ENCODE measurements around the gene ATXN3. TPM values are rescaled to one million over a fixed set of nuclear protein-coding genes. Genes with fewer than 3 reads are reported as not detected.
"Not testable (repeated sequence)": the region's sequence is repeated elsewhere in the genome, so short reads cannot be mapped to it uniquely, and the experiment has no call there.

Gene ATXN3
- total RNA-seq, 1 donor from 2014 or later: 16.6 TPM

DNA sequence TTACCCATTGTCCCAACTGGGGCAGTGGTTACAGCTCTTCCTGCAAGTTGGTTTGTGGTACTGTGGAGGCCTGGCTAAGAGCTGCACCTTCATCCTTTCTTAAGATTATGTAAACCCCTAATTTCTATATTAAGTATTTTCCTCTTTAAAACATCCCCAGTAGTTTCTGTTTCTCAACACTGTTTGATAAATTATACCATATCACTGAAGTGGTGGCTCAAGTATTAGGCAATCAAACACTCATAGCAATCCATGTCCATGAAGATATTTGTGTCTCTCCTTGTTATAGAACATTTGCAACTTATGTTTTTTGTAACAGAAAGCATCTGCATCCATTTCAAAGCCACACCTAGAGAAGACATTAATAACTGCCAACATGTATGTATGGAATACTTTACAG lies 31.8 kb downstream of the ATXN3 start:
- DNase-seq (ENCODE audit: extremely low read depth, low read depth, low spot score): no peak

DNA sequence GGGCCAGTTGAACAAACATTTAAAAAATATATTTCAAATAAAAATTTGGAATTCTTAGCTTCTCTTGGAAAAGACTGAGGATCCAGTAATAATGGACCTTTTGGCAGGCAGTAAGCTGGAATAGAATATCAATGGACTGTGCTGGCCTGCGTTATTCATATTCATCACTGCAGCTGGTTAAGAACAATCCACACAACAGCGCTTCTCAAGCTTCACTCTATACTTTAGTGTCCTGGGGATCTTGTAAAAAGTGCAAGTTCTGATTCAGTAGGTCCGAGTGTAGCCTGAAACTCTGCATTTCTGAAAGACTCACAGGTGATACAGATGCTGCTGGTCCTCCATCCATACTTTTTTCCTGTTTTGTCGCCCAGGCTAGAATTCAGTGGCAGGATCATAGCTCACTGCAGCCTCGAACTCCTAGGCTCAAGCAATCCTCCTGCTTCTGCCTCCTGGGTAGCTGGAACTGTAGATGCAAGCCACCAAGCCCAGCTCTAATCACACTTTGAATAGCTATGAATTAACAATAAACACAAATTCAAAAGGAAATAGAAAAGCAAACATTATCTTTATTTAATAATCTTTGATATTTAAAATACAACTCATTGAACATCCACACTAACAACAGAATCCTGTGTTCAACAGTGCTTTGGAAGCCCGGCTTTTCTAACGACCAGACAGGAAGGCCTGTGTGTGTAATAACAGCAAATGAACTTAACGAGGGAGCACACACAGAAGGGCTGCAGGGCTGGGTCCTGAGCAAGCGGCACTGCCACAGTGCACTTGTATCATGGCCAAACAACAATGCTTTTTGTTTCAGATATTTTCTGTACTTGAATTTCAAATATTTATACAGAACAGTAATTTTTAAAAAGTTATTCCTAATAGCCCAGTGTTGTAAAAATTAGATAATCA lies 48.1 kb downstream of the ATXN3 start:
- no peak for DNase-seq (ENCODE audit: extremely low read depth, low read depth, low spot score)

DNA sequence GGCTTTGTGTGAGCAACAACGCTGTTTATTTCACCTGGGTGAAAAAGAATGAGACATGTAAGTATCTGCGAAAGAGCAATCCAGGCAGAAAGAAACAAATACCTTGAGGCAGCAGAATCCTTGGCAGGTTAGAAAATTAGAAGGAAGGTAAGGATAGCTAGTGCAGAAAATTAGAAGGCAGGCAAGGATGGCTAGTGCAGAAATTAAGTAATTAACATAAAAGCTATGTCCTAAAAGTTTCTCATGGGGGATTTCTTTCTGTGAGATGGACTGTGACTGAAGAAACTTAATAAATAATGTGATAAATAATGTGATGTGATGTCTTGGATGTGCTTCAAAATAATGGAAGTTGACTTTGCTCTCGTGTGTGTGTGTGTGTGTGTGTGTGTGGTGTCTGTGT lies 56.6 kb downstream of the ATXN3 start:
- DNase-seq (ENCODE audit: extremely low read depth, low read depth, low spot score): no peak

DNA sequence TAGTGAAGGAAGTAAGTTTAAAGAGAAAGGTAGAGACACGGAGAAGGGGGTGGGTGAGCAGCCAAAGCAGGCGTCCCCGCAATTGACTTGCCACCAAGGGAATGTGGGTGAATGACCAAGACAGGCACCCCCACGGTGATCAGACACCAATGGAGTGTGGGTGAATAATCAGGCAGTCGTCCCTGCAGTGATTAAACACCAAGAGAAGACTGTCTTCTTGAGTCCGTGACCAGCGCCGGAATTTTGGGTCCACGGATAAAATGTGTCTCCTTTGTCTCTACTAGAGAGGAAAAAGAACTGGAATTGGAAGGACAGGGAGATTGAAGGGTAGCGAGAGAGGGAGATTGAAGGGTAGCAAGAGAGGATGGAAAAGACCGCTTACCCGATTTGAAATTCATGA lies 57.2 kb downstream of the ATXN3 start:
- not testable (repeated sequence) for DNase-seq (ENCODE audit: extremely low read depth, low read depth, low spot score)

DNA sequence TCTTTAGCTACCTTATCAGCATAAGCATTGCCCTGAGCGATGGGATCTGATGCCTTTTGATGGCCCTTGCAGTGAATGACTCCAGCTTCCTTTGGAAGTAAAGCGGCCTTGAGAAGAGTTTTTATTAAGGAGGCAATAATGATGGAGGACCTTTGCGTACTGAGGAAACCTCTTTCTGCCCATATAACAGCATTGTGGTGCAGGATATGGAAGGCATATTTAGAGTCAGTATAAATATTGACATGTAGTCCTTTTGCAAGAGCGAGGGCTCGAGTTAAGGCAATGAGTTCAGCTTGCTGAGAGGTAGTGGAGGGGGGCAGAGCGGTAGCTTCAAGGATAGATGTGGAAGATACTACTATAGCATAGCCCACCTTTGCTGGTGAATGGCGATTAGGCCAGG lies 60.5 kb downstream of the ATXN3 start:
- not testable (repeated sequence) for DNase-seq (ENCODE audit: extremely low read depth, low read depth, low spot score)

DNA sequence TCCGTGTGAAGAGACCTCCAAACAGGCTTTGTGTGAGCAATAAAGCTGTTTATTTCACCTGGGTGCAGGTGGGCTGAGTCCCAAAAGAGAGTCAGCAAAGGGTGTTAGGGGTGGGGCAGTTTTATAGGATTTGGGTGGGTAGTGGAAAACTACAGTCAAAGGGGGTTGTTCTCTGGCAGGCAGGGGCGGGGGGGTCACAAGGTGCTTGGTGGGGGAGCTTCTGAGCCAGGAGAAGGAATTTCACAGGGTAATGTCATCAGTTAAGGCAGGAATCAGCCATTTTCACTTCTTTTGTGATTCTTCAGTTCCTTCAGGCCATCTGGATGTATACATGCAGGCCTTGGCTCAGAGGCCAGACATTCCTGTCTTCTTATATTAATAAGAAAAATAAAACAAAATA lies 64.6 kb downstream of the ATXN3 start:
- DNase-seq (ENCODE audit: extremely low read depth, low read depth, low spot score): not testable (repeated sequence)

DNA sequence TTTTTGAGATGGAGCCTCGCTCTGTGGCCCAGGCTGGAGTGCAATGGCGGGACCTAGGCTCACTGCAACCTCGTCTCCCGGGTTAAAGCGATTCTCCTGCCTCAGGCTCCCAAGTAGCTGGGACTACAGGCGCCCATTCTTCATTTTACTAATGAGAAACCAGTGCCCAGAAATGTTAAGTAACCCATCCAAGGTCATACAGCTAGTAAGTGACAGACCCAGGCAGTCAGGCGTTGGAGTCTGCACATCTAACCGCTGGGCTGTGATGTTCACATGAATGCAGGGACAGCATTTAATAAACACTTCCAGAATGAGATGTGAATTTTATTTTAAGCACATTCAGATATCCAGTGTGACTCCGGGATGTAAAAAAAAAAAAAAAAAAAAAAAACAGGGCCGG lies 65.2 kb downstream of the ATXN3 start:
- no peak for DNase-seq (ENCODE audit: extremely low read depth, low read depth, low spot score)

DNA sequence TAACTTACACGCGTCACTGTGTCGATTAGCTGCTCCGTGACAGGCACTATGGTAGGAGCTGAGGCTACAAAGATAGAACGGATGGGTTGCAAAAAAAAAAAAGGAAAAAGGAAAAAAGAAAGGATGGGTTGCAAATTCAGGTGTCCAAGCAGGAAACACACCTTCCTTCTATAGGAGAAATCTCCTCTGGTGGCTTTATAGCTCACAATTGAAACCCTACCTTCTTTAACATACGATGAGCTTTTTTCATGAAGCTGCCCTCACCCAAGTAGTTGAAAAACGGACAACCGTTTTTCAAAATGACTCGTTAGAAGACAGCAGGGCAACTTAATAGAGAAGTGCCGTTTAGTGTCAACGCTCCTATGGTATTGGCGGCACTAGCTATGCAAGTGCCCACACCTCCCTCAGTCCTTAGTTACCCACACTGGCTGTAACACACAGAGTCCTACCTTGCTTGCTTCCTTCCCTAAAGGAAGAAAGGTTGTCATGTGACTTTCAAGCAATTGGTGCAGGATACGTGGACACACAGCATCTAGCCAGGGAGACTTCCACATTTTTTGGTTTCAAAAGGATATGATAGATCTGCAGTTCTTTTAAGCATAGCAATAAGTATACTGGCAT lies 65.8 kb downstream of the ATXN3 start:
- no peak for DNase-seq (ENCODE audit: extremely low read depth, low read depth, low spot score)

DNA sequence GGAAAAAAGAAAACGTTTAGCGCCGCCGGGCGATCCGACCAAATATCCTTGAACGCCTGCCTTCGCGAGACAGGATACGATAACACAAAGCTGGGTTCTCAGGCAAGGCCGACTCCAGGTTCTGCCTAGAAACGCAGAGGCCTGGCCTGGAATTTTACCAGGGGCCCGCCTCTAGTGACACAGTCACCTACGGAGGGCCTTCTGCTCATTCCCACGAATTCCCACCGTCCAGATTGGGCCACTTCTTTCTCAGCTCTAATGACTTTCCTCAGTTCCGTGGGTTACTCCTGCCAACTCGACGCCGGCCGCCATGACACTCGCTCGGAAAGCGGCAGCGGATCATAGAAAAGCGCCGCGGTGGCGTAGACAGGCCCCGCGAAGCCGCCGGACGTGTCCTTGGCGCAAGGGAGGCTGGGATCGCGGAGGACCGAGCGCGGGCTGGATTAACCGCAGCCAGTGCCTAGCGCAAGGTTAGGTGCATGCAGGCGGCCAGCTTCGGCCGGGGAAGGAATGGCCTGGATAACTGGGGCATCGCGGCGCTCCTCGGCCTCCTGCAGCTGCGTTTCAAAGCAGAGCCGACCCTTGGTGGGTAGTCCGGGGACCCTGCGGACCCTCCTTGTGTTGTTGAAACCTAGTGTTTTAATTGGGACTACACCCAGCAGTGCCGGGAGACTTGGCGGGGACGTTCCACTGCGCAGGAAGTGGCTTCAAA lies 66.5 kb downstream of the ATXN3 start, which contains the start of gene TRIP11:
TSS of gene TRIP11 (minus strand) at position 341 of the 712 bp plus-strand sequence. CDS start 374 bp downstream, outside the sequence.
- DNase-seq (ENCODE audit: extremely low read depth, low read depth, low spot score): peak; percentile 48

DNA sequence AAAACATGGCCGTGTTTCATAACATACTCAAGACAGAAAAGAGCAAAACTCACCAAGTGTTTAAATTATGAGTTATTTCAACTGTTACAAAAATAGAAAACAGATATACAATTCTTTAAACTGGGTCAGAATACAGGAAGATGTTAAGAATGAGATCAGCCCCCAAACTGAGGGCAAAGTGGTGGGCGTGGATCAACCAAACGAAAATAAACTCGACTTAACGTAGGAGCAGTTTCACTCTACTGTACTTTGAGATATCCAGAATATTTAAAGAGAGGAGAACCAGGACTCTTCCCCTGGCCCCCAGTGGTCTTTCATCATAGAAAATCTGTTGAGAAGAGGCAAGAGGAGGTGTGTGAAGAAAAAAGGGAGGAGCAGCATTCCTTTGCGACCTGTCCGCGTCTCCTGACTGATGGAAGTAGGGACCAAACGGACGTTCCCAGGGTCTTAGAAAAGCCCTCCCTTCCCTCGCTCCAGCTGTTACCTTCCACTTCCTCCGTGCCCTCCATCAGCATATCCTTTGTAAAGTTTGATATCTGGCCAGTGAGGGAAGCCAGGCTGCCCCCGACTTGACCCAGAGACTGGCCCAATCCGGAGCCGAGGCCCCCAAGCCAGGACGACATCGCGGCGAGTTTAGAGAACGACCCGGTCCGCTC lies 67.2 kb downstream of the ATXN3 start:
- peak; percentile 36 for DNase-seq (ENCODE audit: extremely low read depth, low read depth, low spot score)

DNA sequence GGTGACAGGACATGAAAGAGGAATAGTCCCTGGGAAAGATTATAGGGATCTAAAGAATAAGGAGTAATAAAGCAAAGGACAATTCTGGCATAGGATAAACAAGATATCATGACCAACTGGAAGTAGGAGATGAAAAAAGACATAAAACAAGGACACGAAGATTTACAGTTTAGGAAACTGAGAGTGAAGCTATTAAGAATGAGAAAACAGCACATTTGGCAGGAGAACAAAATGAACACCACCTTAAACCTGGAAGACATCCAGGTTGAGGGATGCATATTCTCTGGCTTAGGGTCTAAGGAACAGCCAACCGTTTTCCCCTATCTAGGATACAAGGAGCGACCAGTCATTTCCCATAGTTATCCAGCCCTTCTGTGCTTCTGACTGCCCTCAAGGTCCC lies 68.4 kb downstream of the ATXN3 start:
- DNase-seq (ENCODE audit: extremely low read depth, low read depth, low spot score): no peak

DNA sequence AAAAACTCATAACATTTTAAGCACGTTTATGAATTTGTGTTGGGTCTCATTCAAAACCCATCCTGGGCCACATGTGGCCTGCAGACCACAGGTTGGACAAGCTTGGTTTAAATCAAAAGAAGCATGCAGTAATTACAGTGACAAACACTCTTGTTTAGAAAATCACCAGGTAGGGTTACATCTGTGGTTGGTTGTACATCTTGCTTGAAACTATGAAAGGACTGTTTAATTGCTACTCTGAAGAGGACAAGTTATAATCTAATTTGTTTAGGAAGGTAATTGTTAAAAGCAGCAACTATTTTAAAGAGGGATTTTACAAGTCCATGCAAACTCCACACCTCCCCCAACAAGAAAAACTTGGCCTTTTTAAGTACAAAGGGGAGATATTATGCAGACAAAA lies 70.5 kb downstream of the ATXN3 start:
- no peak for DNase-seq (ENCODE audit: extremely low read depth, low read depth, low spot score)

DNA sequence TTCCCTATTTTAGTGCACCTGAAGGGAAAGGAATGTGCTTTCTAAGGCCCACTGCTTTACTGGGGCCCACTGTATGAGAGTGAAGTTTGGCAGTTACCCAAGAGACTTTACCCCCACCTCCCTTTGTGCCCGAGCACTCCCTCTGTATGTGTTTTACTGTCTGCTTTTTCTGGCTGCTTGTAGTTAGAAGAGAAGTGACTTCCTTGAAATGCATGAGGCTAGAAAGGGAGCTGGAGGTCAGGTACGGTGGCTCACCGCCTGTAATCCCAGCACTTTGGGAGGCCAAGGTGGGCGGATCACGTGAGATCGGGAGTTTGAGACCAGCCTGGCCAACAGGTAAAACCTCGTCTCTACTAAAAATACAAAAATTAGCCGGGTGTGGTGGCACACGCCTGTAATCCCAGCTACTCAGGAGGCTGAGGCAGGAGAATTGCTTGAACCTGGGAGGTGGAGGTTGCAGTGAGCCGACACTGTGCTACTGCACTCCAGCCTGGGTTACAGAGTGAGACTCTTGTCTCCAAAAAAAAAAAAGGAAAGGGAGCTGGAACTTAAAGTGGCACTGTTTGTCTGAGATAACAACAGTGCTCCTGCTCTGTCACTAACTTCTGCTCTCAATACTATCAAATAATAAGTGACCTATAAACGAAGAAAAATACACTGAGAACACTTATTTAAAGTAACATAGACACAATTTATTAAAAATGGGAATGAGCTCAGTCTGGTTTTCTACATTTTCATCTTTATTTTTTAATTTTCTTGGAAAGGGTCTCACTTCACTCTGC lies 72.3 kb downstream of the ATXN3 start:
- no peak for DNase-seq (ENCODE audit: extremely low read depth, low read depth, low spot score)

DNA sequence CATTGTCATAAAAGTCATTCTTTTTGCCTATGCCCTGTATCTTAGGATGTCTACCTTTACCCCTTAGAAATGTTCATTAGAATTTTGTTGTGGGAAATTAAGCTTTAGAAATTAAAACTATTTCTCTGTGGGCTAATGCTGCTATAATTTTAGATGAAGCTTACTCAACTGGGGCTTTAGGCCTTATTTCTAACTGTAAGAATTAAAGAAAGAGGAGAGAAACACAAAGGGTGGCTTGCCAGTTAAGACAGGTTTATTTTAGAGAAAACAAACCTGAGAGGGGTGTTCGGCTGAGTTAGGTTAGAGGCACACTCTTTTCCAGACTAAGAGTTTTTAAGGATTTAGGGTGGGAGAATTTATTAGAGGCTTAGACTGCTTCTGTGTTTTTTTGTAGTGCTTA lies 72.9 kb downstream of the ATXN3 start:
- no peak for DNase-seq (ENCODE audit: extremely low read depth, low read depth, low spot score)

DNA sequence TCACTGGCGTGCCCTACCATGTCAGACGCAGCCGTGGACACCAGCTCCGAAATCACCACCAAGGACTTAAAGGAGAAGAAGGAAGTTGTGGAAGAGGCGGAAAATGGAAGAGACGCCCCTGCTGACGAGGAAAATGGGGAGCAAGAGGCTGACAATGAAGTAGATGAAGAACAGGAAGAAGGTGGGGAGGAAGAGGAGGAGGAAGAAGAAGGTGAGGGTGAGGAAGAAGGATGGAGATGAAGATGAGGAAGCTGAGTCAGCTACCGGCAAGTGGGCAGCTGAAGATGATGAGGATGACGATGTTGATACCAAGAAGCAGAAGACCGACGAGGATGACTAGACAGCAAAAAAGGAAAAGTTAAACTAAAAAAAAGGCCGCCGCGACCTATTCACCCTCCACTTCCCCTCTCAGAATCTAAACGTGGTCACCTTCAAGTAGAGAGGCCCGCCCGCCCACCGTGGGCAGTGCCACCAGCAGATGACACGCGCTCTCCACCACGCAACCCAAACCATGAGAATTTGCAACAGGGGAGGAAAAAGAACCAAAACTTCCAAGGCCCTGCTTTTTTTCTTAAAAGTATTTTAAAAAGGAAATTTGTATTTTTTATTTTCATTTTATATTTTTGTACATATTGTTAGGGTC lies 79.7 kb downstream of the ATXN3 start:
- DNase-seq (ENCODE audit: extremely low read depth, low read depth, low spot score): no peak

DNA sequence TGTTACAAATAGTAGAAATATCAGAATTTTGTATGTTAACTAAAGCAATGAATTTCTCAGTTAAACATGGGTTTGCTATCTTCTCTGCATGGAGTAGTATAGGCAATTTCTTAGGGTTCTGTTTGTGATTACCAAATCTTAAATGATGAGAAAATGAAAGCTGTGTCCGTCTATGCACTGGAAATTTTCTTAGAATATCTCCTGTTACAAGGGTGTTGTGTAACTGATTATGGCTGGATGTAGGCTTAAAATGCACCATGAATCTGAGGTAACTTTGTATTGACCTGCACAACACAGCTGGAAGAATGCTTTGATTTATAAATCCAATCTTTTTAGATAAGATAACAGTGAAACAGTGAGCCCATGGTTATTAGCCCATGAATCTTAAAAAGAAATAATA lies 84.3 kb downstream of the ATXN3 start:
- no peak for DNase-seq (ENCODE audit: extremely low read depth, low read depth, low spot score)

DNA sequence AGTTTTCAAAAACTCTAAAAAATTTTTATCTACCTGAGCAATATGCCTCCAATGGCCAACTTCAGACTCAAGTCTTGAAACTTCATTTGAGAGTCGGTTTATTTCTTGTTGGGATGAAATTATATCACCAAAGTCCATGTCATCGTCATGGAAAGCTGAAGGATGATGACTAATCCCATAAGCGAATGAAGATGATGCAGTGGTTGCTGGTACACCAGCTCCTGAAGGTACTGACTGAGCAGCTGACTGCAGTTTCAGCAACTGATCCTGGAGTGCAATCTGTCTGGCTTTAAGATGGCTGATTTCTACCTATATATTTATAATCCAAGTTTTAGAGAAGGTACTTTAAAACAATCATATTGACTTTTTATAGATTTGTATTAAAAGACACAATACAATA lies 84.9 kb downstream of the ATXN3 start:
- no peak for DNase-seq (ENCODE audit: extremely low read depth, low read depth, low spot score)

DNA sequence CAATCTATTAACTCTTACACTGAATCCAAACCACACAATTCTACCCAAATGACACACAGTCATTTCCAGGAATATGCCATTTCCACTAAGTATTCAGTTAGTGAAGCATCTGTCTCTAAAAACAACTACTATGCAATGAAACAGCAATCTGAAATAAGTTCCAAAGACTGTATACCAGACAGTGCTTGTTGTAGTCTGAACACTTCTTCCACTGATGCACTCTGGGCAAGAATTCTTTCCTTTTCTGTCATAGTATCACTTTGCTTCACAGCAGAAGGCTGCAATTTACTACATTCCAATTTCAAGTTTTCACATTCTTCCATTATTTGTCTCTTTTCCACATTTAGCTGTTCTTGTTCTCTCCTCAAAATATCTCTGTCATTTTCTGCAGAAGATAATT lies 92.3 kb downstream of the ATXN3 start:
- no peak for DNase-seq (ENCODE audit: extremely low read depth, low read depth, low spot score)

DNA sequence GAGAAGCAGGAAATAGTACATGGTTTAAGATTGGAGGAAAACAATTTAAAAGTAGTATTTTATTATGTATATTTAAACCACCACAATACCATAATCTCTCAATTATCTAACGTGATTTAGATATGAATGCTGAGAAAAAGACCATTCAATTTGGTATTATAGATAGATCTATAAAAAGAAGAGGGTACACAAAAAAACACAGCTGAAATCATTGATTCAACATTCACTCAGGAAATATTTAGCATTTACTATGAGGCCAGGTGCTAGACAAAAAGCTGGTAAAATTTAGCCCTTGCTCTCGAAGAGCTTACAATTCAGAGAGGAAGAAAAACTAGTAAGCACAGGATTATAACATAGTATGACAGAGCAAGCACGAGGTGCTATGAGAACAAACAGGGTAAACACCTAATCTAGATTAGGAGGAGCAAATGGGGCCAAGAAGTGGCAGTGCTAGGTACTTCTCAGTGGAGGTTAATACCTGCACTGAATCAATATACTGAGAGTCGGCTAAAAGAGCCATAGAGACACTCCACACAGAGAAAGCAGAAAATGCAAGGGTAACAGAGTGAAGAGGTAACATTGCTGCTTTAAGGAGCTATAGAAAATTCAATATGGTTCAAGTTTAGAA lies 94.1 kb downstream of the ATXN3 start:
- no peak for DNase-seq (ENCODE audit: extremely low read depth, low read depth, low spot score)
